H1 (cell line): ENCODE data around the gene NME1. TPM values are rescaled to one million over a fixed set of nuclear protein-coding genes. Genes with fewer than 3 reads are reported as not detected.

ENCODE experiments used
- CTCF ChIA-PET: fragments of 300-600 bp; sonication (Branson Sonifier 250); formaldehyde crosslinking; loops from one replicate; lab custom pipeline; 2021; ENCODE audit not compliant: partially characterized antibody; lab: Charles Lee
- POLR2A ChIA-PET: fragments of 300-600 bp; sonication (Branson Sonifier 250); formaldehyde crosslinking; loops from one replicate; lab custom pipeline; 2021; ENCODE audit warnings: inconsistent platforms; ENCODE audit not compliant: partially characterized antibody; lab: Charles Lee
- DNase-seq, 2 experiments: peaks; one replicate each; pipeline versions ENCODE4 v3.0.0 to v3.0.0-alpha.2; 2010 to 2022; ENCODE audit warnings: low spot score in 2 of 2, low read depth in 1 of 2, mixed read lengths in 1 of 2
- FAIRE-seq: peaks from 2 replicates; lab custom pipeline; 2011; peaks lifted over from hg19 to GRCh38; lab: Jason Lieb, UNC
- H2AFZ ChIP-seq: 2 replicates; pipeline ENCODE4 v1.8.1; 2012; ENCODE audit warnings: low read length, inconsistent platforms
- H2AK5ac ChIP-seq: 2 replicates; pipeline ENCODE4 v1.6.1; 2013; ENCODE audit warnings: low read depth, low read length
- H2BK120ac ChIP-seq: replicated peaks from 2 replicates; pipeline ENCODE3; 2013; ENCODE audit warnings: low read depth, low read length, inconsistent platforms
- H2BK12ac ChIP-seq: 2 replicates; pipeline ENCODE4 v1.6.1; 2013; ENCODE audit warnings: low read depth, low read length
- H2BK15ac ChIP-seq: 2 replicates; pipeline ENCODE4 v1.6.1; 2013; ENCODE audit warnings: low read length
- H2BK20ac ChIP-seq: 2 replicates; pipeline ENCODE4 v1.6.1; 2013; ENCODE audit warnings: low read length
- H2BK5ac ChIP-seq: 2 replicates; pipeline ENCODE4 v1.6.1; 2013; ENCODE audit warnings: low read depth, low read length
- H3K14ac ChIP-seq: 2 replicates; pipeline ENCODE4 v1.6.1; 2013; ENCODE audit warnings: inconsistent platforms; ENCODE audit not compliant: insufficient read length
- H3K18ac ChIP-seq: 2 replicates; pipeline ENCODE4 v1.6.1; 2013; ENCODE audit warnings: low read length; ENCODE audit errors: extremely low read depth
- H3K23ac ChIP-seq: 2 replicates; pipeline ENCODE4 v1.6.1; 2013; ENCODE audit warnings: inconsistent platforms; ENCODE audit not compliant: insufficient read length
- H3K23me2 ChIP-seq: 2 replicates; pipeline ENCODE4 v1.6.1; 2013; ENCODE audit warnings: low read depth, low read length
- H3K27ac ChIP-seq: 2 replicates; pipeline ENCODE4 v1.6.1; 2011; ENCODE audit warnings: low read depth, low read length, inconsistent platforms
- H3K27me3 ChIP-seq, 4 experiments: replicated peaks in 1 of 4; 1 replicate in 1 of 4; 2 replicates in 3 of 4; pipeline versions ENCODE4 v1.6.1 to v1.8.1; 2011 to 2013; ENCODE audit warnings: low read length in 3 of 4, mild to moderate bottlenecking in 3 of 4, inconsistent platforms in 2 of 4, mixed read lengths in 2 of 4, moderate library complexity in 1 of 4; ENCODE audit not compliant: control insufficient read depth in 3 of 4, insufficient read depth in 3 of 4; ENCODE audit errors: extremely low read depth in 1 of 4
- H3K36me3 ChIP-seq, 4 experiments: 2 replicates each; pipeline versions ENCODE4 v1.6.1 to v1.8.1; 2011 to 2013; ENCODE audit warnings: mild to moderate bottlenecking in 4 of 4, low read length in 3 of 4, moderate library complexity in 2 of 4, control low read depth in 1 of 4, inconsistent platforms in 1 of 4; ENCODE audit not compliant: insufficient read depth in 4 of 4, control insufficient read depth in 2 of 4
- H3K4ac ChIP-seq: replicated peaks from 2 replicates; pipeline ENCODE3; 2013; ENCODE audit warnings: low read length, low read depth, mixed read lengths, inconsistent platforms; ENCODE audit not compliant: insufficient read length
- H3K4me1 ChIP-seq, 4 experiments: replicated peaks in 1 of 4; 1 replicate in 1 of 4; 2 replicates in 3 of 4; pipeline versions ENCODE4 v1.6.1 to v1.8.1; 2011 to 2013; ENCODE audit warnings: low read length in 3 of 4, inconsistent platforms in 2 of 4, mixed read lengths in 1 of 4; ENCODE audit not compliant: insufficient read depth in 4 of 4, control insufficient read depth in 3 of 4
- H3K4me2 ChIP-seq, 2 experiments: 2 replicates each; pipeline versions ENCODE4 v1.6.1 to v1.8.1; 2011 to 2013; ENCODE audit warnings: low read depth in 2 of 2, low read length in 2 of 2, control low read depth in 1 of 2, inconsistent platforms in 1 of 2, mild to moderate bottlenecking in 1 of 2; ENCODE audit not compliant: insufficient read depth in 1 of 2
- H3K4me3 ChIP-seq, 4 experiments: fragments of 200-600, 300-600 bp in 1 of 4; sonication (generic), shearing (Covaris generic), sonication (Bioruptor Twin) in 1 of 4; 2 replicates each; pipeline versions ENCODE4 v1.5.1 to v1.8.1; 2011 to 2016; ENCODE audit warnings: low read length in 4 of 4, low read depth in 3 of 4, control low read depth in 2 of 4, inconsistent platforms in 2 of 4, mild to moderate bottlenecking in 2 of 4, mixed read lengths in 1 of 4, moderate library complexity in 1 of 4; ENCODE audit not compliant: insufficient read depth in 2 of 4; ENCODE audit errors: extremely low read depth in 1 of 4
- H3K56ac ChIP-seq: replicated peaks from 2 replicates; pipeline ENCODE3; 2013; ENCODE audit warnings: low read depth, mild to moderate bottlenecking, mixed read lengths, low read length, inconsistent platforms; ENCODE audit not compliant: insufficient read length
- H3K79me1 ChIP-seq: 2 replicates; pipeline ENCODE4 v1.6.1; 2013; ENCODE audit warnings: low read depth, low read length, control low read depth
- H3K79me2 ChIP-seq, 2 experiments: 2 replicates each; pipeline versions ENCODE4 v1.6.1 to v1.8.1; 2012 to 2013; ENCODE audit warnings: low read length in 2 of 2, mild to moderate bottlenecking in 2 of 2, inconsistent platforms in 1 of 2; ENCODE audit not compliant: insufficient read depth in 2 of 2, control insufficient read depth in 1 of 2
- H3K9ac ChIP-seq, 4 experiments: replicated peaks in 1 of 4; 1 replicate in 1 of 4; 2 replicates in 3 of 4; pipeline versions ENCODE4 v1.6.1 to v1.8.1; 2011 to 2013; ENCODE audit warnings: low read depth in 3 of 4, low read length in 3 of 4, control low read depth in 2 of 4, mild to moderate bottlenecking in 2 of 4, moderate library complexity in 2 of 4, inconsistent platforms in 1 of 4; ENCODE audit errors: extremely low read depth in 1 of 4
- H3K9me3 ChIP-seq, 2 experiments: 2 replicates each; pipeline versions ENCODE4 v1.6.1 to v1.8.1; 2012 to 2013; ENCODE audit warnings: mild to moderate bottlenecking in 2 of 2, moderate library complexity in 2 of 2, control low read depth in 1 of 2, inconsistent platforms in 1 of 2, low read depth in 1 of 2, low read length in 1 of 2, mixed read lengths in 1 of 2; ENCODE audit not compliant: insufficient read depth in 2 of 2
- H4K20me1 ChIP-seq, 2 experiments: replicated peaks in 1 of 2; 2 replicates each; pipeline versions ENCODE3 to v1.8.1; 2011 to 2013; ENCODE audit warnings: inconsistent platforms in 2 of 2, low read length in 2 of 2, mild to moderate bottlenecking in 1 of 2; ENCODE audit not compliant: insufficient read depth in 2 of 2, control insufficient read depth in 1 of 2
- H4K5ac ChIP-seq: 2 replicates; pipeline ENCODE4 v1.6.1; 2013; ENCODE audit warnings: low read length, low read depth, mixed read lengths, inconsistent platforms; ENCODE audit not compliant: insufficient read length
- H4K8ac ChIP-seq: 2 replicates; pipeline ENCODE4 v1.8.0; 2013; ENCODE audit warnings: mild to moderate bottlenecking, moderate library complexity, low read length, inconsistent platforms; ENCODE audit not compliant: insufficient read depth; ENCODE audit errors: extremely low read depth
- H4K91ac ChIP-seq: replicated peaks from 2 replicates; pipeline ENCODE3; 2013; ENCODE audit warnings: low read length, mixed read lengths, inconsistent platforms; ENCODE audit not compliant: insufficient read length
- WGBS, 2 experiments: shearing (Covaris generic) in 1 of 2; methylation state at CpG; one replicate each; pipeline versions ENCODE4 v1.1.6 to v1.1.7; 2013 to 2015; ENCODE audit warnings: low lambda C conversion rate in 2 of 2, mixed read lengths in 2 of 2, inconsistent platforms in 1 of 2, low coverage in 1 of 2, missing lambda C conversion rate in 1 of 2; ENCODE audit not compliant: insufficient replicate concordance in 2 of 2, insufficient coverage in 1 of 2, insufficient read length in 1 of 2; ENCODE audit errors: extremely low coverage in 1 of 2, missing lambda C conversion rate in 1 of 2; 5-methylcytosine and 5-hydroxymethylcytosine counted together
- polyA plus RNA-seq, 7 experiments: library from polyadenylated mRNA; depleted of rRNA in 3 of 7; stranded (reverse) in 5 of 7; unstranded in 2 of 7; fragments of >200 nt in 5 of 7; fragments of 200-250 nt in 2 of 7; gene quantifications; 1 replicate in 5 of 7; 2 replicates in 1 of 7; 4 replicates in 1 of 7; pipeline versions ENCODE4 v1.2.1 to v1.2.3, GENCODE V29; 2011 to 2013; ENCODE audit warnings: missing spikeins in 2 of 7, mixed read lengths in 2 of 7
- total RNA-seq: library from RNA; stranded (reverse); fragmentation: NEBNext Ultra II Directional; extraction: Animal tissue kit (Norgen Biotek cat#: 25700); gene quantifications from 2 replicates; pipeline ENCODE4 v1.2.1, GENCODE V29; 2021
- TF ChIP-seq, protein P1 (sequence below): IDR thresholded peaks from 2 replicates; pipeline ENCODE4 v1.6.1; 2012; ENCODE audit warnings: inconsistent platforms
- TF ChIP-seq, protein P2 (sequence below), 3 experiments: IDR thresholded peaks; 1 replicate in 2 of 3; 2 replicates in 1 of 3; pipeline versions ENCODE4 v1.5.1 to v1.6.1; 2011; ENCODE audit warnings: low read length in 3 of 3, mild to moderate bottlenecking in 3 of 3, inconsistent platforms in 2 of 3, low read depth in 1 of 3, moderate library complexity in 1 of 3; ENCODE audit not compliant: insufficient read depth in 1 of 3; ENCODE audit errors: control extremely low read depth in 1 of 3

Gene NME1
- total and polyA plus RNA-seq, 2 of the 8 experiments (the other 6 are each of a cell fraction or from before 2014, with no cell fraction given), result 307 to 380 TPM

DNA sequence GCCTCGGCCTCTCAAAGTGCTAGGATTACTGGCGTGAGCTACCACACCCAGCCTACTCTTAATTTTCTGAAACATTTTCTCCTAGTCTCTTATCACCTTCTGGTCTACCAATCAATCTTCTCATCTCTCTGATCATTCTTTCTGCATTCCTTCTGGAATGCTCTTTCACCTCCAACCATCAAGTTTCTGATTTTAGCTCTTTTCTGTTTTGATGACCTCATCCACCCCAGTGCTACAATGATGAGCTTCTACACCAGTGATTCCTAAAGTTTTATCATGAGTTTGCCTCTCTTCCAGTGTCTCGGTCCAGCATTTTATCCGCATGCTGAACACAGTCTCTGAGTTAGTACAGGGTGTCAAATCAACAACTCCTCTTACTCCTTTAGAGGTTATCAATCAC lies 44.4 kb downstream of the NME1 start:
- H3K27me3 ChIP-seq, result no peaks in the 10 kb centered on the region
- no peak overlapping the region for H2AFZ ChIP-seq
- TF ChIP-seq, protein P1, sequence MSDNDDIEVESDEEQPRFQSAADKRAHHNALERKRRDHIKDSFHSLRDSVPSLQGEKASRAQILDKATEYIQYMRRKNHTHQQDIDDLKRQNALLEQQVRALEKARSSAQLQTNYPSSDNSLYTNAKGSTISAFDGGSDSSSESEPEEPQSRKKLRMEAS, result no peak
- TF ChIP-seq, protein P2, sequence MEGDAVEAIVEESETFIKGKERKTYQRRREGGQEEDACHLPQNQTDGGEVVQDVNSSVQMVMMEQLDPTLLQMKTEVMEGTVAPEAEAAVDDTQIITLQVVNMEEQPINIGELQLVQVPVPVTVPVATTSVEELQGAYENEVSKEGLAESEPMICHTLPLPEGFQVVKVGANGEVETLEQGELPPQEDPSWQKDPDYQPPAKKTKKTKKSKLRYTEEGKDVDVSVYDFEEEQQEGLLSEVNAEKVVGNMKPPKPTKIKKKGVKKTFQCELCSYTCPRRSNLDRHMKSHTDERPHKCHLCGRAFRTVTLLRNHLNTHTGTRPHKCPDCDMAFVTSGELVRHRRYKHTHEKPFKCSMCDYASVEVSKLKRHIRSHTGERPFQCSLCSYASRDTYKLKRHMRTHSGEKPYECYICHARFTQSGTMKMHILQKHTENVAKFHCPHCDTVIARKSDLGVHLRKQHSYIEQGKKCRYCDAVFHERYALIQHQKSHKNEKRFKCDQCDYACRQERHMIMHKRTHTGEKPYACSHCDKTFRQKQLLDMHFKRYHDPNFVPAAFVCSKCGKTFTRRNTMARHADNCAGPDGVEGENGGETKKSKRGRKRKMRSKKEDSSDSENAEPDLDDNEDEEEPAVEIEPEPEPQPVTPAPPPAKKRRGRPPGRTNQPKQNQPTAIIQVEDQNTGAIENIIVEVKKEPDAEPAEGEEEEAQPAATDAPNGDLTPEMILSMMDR (IDR thresholded peaks at IDR 0.05; ENCODE audit: control extremely low read depth in 1 of 3, insufficient read depth in 1 of 3, low read depth in 1 of 3, low read length in 3 of 3), result no peak
- no peaks in the 10 kb centered on the region for H3K9me3 ChIP-seq
- H3K27ac ChIP-seq, result no peak overlapping the region
- H3K79me1 ChIP-seq, result no peaks in the 10 kb centered on the region
- POLR2A ChIA-PET, result interaction anchor here (0.8 to 1.3 kb wide), 3 partner anchors 13 to 33 kb away, joined by 3 read pairs; no protein-coding TSS in a partner anchor
- no peak overlapping the region for H3K4me3 ChIP-seq
- no peaks in the 10 kb centered on the region for H3K4me1 ChIP-seq
- CTCF ChIA-PET, result no interaction called here
- no peak overlapping the region for H3K14ac ChIP-seq
- H2BK120ac ChIP-seq, result no peak overlapping the region
- no peak overlapping the region for H3K4me2 ChIP-seq
- no peak overlapping the region for H4K91ac ChIP-seq
- H3K18ac ChIP-seq, result no peak overlapping the region
- no peak overlapping the region for H2BK12ac ChIP-seq
- no peak overlapping the region for H4K8ac ChIP-seq
- no peak for FAIRE-seq
- no peak overlapping the region for H2BK15ac ChIP-seq
- no peak overlapping the region for H3K4ac ChIP-seq
- no peak overlapping the region for H4K5ac ChIP-seq
- H2BK20ac ChIP-seq, result no peak overlapping the region
- H3K23ac ChIP-seq, result no peak overlapping the region
- no peaks in the 10 kb centered on the region for H4K20me1 ChIP-seq
- no peak overlapping the region for H3K9ac ChIP-seq
- H3K23me2 ChIP-seq, result no peaks in the 10 kb centered on the region
- WGBS, 2 experiments, result 92% methylated on average over 3 of the region's 4 CpGs; no CpG with 5 or more reads in 1 of the 2 experiments
- no peak overlapping the region for H2BK5ac ChIP-seq
- H3K36me3 ChIP-seq, result peaks cover 17 to 80% (median 46%) of the 10 kb centered on the region in 4 experiments
- no peaks in the 10 kb centered on the region for H3K79me2 ChIP-seq
- no peak for DNase-seq
- H3K56ac ChIP-seq, result no peak overlapping the region
- H2AK5ac ChIP-seq, result no peak overlapping the region
